GM12878 (cell line): ENCODE data around the gene MBNL1. TPM values are rescaled to one million over a fixed set of nuclear protein-coding genes. Genes with fewer than 3 reads are reported as not detected.

Experiments used
- ATF7 ChIP-seq: fragments of 450-650 bp; IDR thresholded peaks from 2 replicates; pipeline ENCODE4 v1.6.1; 2016; ENCODE audit warnings: low read depth, mild to moderate bottlenecking
- BCL11A ChIP-seq: IDR thresholded peaks from 2 replicates; pipeline ENCODE4 v1.6.1; 2011; ENCODE audit warnings: low read depth, low read length
- CBFB ChIP-seq: IDR thresholded peaks from 2 replicates; pipeline ENCODE4 v1.6.1; 2016; ENCODE audit warnings: antibody characterized with exemption, low read depth
- CEBPZ ChIP-seq: fragments of 150-350 bp; IDR thresholded peaks from 2 replicates; pipeline ENCODE4 v1.6.1; 2016; ENCODE audit warnings: low read depth, low read length
- CHD4 ChIP-seq: fragments of 200-600 bp; sonication (generic); IDR thresholded peaks from 2 replicates; pipeline ENCODE4 v1.6.1; 2016; ENCODE audit warnings: mild to moderate bottlenecking
- CREB1 ChIP-seq: IDR thresholded peaks from 2 replicates; pipeline ENCODE4 v1.6.1; 2012; ENCODE audit warnings: low read depth, mild to moderate bottlenecking, inconsistent platforms
- DPF2 ChIP-seq: fragments of 450-650 bp; IDR thresholded peaks from 2 replicates; pipeline ENCODE4 v1.6.1; 2017; ENCODE audit warnings: mild to moderate bottlenecking
- EP300 ChIP-seq, 2 experiments: fragments of 150-350 bp in 1 of 2; IDR thresholded peaks; 2 replicates each; pipeline ENCODE4 v1.6.1; 2011 to 2012; ENCODE audit warnings: low read depth in 2 of 2, low read length in 2 of 2, borderline replicate concordance in 1 of 2, improper control_type of control experiment in 1 of 2, inconsistent platforms in 1 of 2; ENCODE audit not compliant: control insufficient read depth in 1 of 2
- HDAC2 ChIP-seq: fragments of 200-600 bp; sonication (generic); IDR thresholded peaks from 2 replicates; pipeline ENCODE4 v1.6.1; 2017
- IKZF1 ChIP-seq: fragments of 450-650 bp; conservative IDR thresholded peaks from 2 replicates; pipeline ENCODE4 v1.6.1; 2017; ENCODE audit warnings: antibody characterized with exemption, mild to moderate bottlenecking
- JUNB ChIP-seq: IDR thresholded peaks from 2 replicates; pipeline ENCODE4 v1.6.1; 2016; ENCODE audit warnings: antibody characterized with exemption, mild to moderate bottlenecking
- JUND ChIP-seq: IDR thresholded peaks from 2 replicates; pipeline ENCODE4 v1.6.1; 2012; ENCODE audit warnings: low read depth, mild to moderate bottlenecking, low read length, improper control_type of control experiment, moderate library complexity
- KAT2A ChIP-seq: conservative IDR thresholded peaks from 2 replicates; pipeline ENCODE4 v1.6.1; 2011; ENCODE audit warnings: low read depth, low read length; ENCODE audit not compliant: control insufficient read depth
- MLLT1 ChIP-seq: fragments of 450-650 bp; IDR thresholded peaks from 2 replicates; pipeline ENCODE4 v1.6.1; 2016; ENCODE audit warnings: mild to moderate bottlenecking
- MXI1 ChIP-seq: fragments of 150-350 bp; IDR thresholded peaks from 2 replicates; pipeline ENCODE4 v1.6.1; 2011; ENCODE audit warnings: low read depth, mild to moderate bottlenecking, inconsistent platforms, low read length, improper control_type of control experiment
- NFIC ChIP-seq: IDR thresholded peaks from 2 replicates; pipeline ENCODE4 v1.6.1; 2012; ENCODE audit warnings: low read depth, mild to moderate bottlenecking, inconsistent platforms, low read length, moderate library complexity
- NRF1 ChIP-seq: conservative IDR thresholded peaks from 2 replicates; pipeline ENCODE4 v1.6.1; 2011; ENCODE audit warnings: mild to moderate bottlenecking, low read depth, low read length, improper control_type of control experiment
- POU2F2 ChIP-seq: IDR thresholded peaks from 3 replicates; pipeline ENCODE4 v1.6.1; 2011; ENCODE audit warnings: low read depth, mild to moderate bottlenecking, low read length, borderline replicate concordance
- REST ChIP-seq: IDR thresholded peaks from 2 replicates; pipeline ENCODE4 v1.6.1; 2012; ENCODE audit warnings: mild to moderate bottlenecking, low read depth, low read length
- SMAD5 ChIP-seq: IDR thresholded peaks from 2 replicates; pipeline ENCODE4 v1.6.1; 2016; ENCODE audit warnings: antibody characterized with exemption, low read depth
- SREBF1 ChIP-seq: IDR thresholded peaks from 2 replicates; pipeline ENCODE4 v1.6.1; 2012; ENCODE audit warnings: mild to moderate bottlenecking, low read length
- ZNF207 ChIP-seq: fragments of 450-650 bp; IDR thresholded peaks from 2 replicates; pipeline ENCODE4 v1.6.1; 2014; ENCODE audit warnings: antibody characterized with exemption, mild to moderate bottlenecking, borderline replicate concordance
- polyA plus RNA-seq, 11 experiments: library from polyadenylated mRNA; depleted of rRNA in 4 of 11; unstranded in 6 of 11; stranded (reverse) in 5 of 11; fragments of >200 nt; fragmentation: Nextera tagmentation in 4 of 11; fragmentation: Illumina TruSeq in 1 of 11; extraction: Ambion mirVana in 4 of 11; extraction: Trizol in 1 of 11; gene quantifications; 1 replicate in 1 of 11; 2 replicates in 10 of 11; pipeline versions ENCODE4 v1.2.1 to v1.2.3, GENCODE V29; 2011 to 2016; ENCODE audit warnings: inconsistent platforms in 2 of 11, missing spikeins in 2 of 11, low read depth in 1 of 11
- total RNA-seq, 4 experiments: library from RNA; depleted of rRNA in 3 of 4; stranded (reverse); fragments of >200 nt in 3 of 4; fragmentation: Illumina TruSeq in 1 of 4; extraction: Trizol in 1 of 4; gene quantifications; 2 replicates each; pipeline versions ENCODE4 v1.2.1 to v1.2.3, GENCODE V29; 2013 to 2021

Gene MBNL1
- total and polyA plus RNA-seq, 10 of the 15 experiments (the other 5 are each of a cell fraction or from before 2014, with no cell fraction given) = 59.6 to 337 (median 143) TPM

- TF ChIP-seq CBFB = 0 out of 2 replicates have a peak, but pooled peaks have one; percentile 24
- TF ChIP-seq MLLT1 = peak; percentile 39; the same call in 1 of the 2 replicates
- TF ChIP-seq CREB1 = peak; percentile 68; the same call in 1 of the 2 replicates
- no peak for TF ChIP-seq CEBPZ
- no peak for TF ChIP-seq SMAD5
- TF ChIP-seq SREBF1 = no peak
- peak; percentile 90 for TF ChIP-seq DPF2
- TF ChIP-seq EP300 (IDR thresholded peaks at IDR 0.05; ENCODE audit: borderline replicate concordance in 1 of 2, control insufficient read depth in 1 of 2, low read depth in 2 of 2, low read length in 2 of 2) = peak; percentile 69 to 83
- TF ChIP-seq JUND = no peak
- no peak for TF ChIP-seq CHD4
- peak; percentile 75; the same call in 1 of the 2 replicates for TF ChIP-seq ATF7
- TF ChIP-seq BCL11A = peak; percentile 71; the same call in 1 of the 2 replicates
- no peak for TF ChIP-seq KAT2A
- peak; percentile 33; the same call in 1 of the 2 replicates for TF ChIP-seq IKZF1
- peak; percentile 27 for TF ChIP-seq JUNB
- no peak for TF ChIP-seq REST
- no peak for TF ChIP-seq MXI1
- peak; percentile 58; the same call in 1 of the 2 replicates for TF ChIP-seq NFIC
- no peak for TF ChIP-seq HDAC2
- TF ChIP-seq NRF1 = no peak
- no peak for TF ChIP-seq POU2F2
- no peak for TF ChIP-seq ZNF207
These were observed 223.2 kb downstream of the MBNL1 start (continued) for GRCh38 chr3:152491922-152492321.
